Measurements from ENCODE around the gene ZMYND8.
"Not testable (repeated sequence)": the region's sequence is repeated elsewhere in the genome, so short reads cannot be mapped to it uniquely, and the experiment has no call there.

Gene ZMYND8

DNA sequence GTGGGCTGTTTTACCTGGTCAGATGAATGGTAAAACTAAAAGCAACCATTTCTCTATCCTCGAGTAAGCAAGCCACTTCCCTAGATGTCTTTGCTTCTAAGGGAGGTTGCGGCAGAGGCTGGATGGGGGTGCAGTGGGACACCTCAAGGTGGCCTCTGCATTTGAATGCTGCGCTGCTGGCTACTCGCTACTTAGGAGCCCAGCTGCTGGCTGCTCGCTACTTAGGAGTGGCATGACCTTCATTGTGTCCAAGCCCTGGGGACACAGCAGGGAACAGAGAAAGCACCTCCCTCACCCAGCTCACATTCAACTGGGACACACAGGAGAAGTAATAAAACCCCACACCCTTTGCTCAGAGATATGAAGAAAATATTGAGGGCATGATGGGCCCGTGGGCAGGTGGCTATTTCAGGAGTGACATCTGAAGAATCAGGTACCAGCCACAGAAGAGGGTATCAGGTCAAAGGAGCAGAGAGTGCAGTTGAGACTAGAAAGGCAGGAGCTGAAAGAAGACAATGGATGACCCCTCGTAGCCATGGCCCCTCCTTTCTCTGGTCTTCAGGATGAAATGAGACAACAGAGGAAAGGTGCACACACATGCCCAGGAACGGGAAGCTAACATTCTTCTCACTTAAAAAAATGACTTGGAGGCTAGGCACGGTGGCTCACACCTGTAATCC lies 149.4 kb downstream of the ZMYND8 start:
- 69 to 86% methylated on average over 3 to 5 of the region's 9 CpGs for WGBS, 2 experiments (ENCODE audit: insufficient coverage in 2 of 2)
- Histone ChIP-seq H3K27ac (ENCODE audit: low read depth, low read length, severe bottlenecking) (peak overlapping the region; percentile 45), H3K36me3 (ENCODE audit: control insufficient read depth, insufficient read depth, low read length) (peaks cover 48% of the 10 kb centered on the region)

DNA sequence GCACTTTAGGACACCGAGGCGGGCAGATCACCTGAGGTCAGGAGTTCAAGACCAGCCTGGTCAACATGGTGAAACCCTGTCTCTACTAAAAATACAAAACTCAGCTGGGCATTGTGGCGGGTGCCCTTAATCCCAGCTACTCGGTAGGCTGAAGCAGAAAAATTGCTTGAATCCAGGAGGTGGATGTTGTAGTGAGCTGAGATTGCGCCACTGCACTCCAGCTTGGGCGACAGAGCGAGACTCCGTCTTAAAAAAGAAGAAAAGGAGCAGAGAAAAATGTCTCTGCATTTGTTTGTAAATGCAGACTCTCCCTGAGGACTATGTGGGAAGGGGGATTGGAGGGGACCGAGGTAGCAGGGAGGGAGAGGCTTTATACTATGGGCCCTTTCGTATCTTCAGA lies 149.9 kb downstream of the ZMYND8 start:
- H3K36me3 ChIP-seq (ENCODE audit: control insufficient read depth, insufficient read depth, low read length): peaks cover 42% of the 10 kb centered on the region
- not testable (repeated sequence) for H3K9me3 ChIP-seq (ENCODE audit: control insufficient read depth, low read length); H3K4me1 ChIP-seq (ENCODE audit: control insufficient read depth, insufficient read depth, low read length, poor library complexity, severe bottlenecking); H3K27ac ChIP-seq (ENCODE audit: low read depth, low read length, severe bottlenecking); H3K4me3 ChIP-seq (ENCODE audit: extremely low read depth, insufficient read depth, low read length, poor library complexity, severe bottlenecking)
- 83 to 94% methylated on average over 2 to 8 of the region's 10 CpGs for WGBS, 2 experiments (ENCODE audit: insufficient coverage in 2 of 2)

More for the DNA sequence above, 149.4 kb downstream of the ZMYND8 start:
- no peaks in the 10 kb centered on the region for H3K9me3 ChIP-seq (ENCODE audit: control insufficient read depth, low read length)
- H3K4me3 ChIP-seq (ENCODE audit: extremely low read depth, insufficient read depth, low read length, poor library complexity, severe bottlenecking): no peak overlapping the region
- no peaks in the 10 kb centered on the region for H3K4me1 ChIP-seq (ENCODE audit: control insufficient read depth, insufficient read depth, low read length, poor library complexity, severe bottlenecking)

- Histone ChIP-seq H3K4me3 (ENCODE audit: extremely low read depth, insufficient read depth, low read length, poor library complexity, severe bottlenecking) (no peak overlapping the region), H3K27ac (ENCODE audit: low read depth, low read length, severe bottlenecking) (no peak overlapping the region)
- WGBS, 2 experiments (ENCODE audit: insufficient coverage in 2 of 2): 79 to 84% methylated on average over 6 to 9 of the region's 9 CpGs
Observed at GRCh38 chr20:47205577-47206123, 150.8 kb downstream of the ZMYND8 start.

DNA sequence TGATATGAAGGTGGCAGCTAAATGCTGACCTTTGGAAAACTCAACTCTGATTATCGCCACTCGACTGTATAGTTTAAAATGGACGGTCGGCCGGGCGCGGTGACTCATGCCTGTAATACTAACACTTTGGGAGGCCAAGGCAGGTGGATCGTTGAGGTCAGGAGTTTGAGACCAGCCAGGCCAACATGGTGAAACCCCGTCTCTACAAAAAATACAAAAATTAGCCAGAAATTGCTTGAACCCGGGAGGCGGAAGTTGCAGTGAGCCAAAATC lies 151.7 kb downstream of the ZMYND8 start:
- not testable (repeated sequence) for H3K27ac ChIP-seq (ENCODE audit: low read depth, low read length, severe bottlenecking); H3K4me3 ChIP-seq (ENCODE audit: extremely low read depth, insufficient read depth, low read length, poor library complexity, severe bottlenecking); H3K9me3 ChIP-seq (ENCODE audit: control insufficient read depth, low read length); H3K4me1 ChIP-seq (ENCODE audit: control insufficient read depth, insufficient read depth, low read length, poor library complexity, severe bottlenecking)
- WGBS, 2 experiments (ENCODE audit: insufficient coverage in 2 of 2): 97 to 98% methylated on average over 5 to 8 of the region's 11 CpGs
- H3K36me3 ChIP-seq (ENCODE audit: control insufficient read depth, insufficient read depth, low read length): peaks cover 25% of the 10 kb centered on the region

More at GRCh38 chr20:47205577-47206123, 150.8 kb downstream of the ZMYND8 start:
- H3K36me3 ChIP-seq (ENCODE audit: control insufficient read depth, insufficient read depth, low read length): peaks cover 33% of the 10 kb centered on the region
- no peaks in the 10 kb centered on the region for H3K9me3 ChIP-seq (ENCODE audit: control insufficient read depth, low read length)
- H3K4me1 ChIP-seq (ENCODE audit: control insufficient read depth, insufficient read depth, low read length, poor library complexity, severe bottlenecking): no peaks in the 10 kb centered on the region

GRCh38 chr20:47204008-47204849 lies 152.3 kb downstream of the ZMYND8 start:
- peak overlapping the region; percentile 18 for H3K27ac ChIP-seq (ENCODE audit: low read depth, low read length, severe bottlenecking)
- peaks cover 19% of the 10 kb centered on the region for H3K36me3 ChIP-seq (ENCODE audit: control insufficient read depth, insufficient read depth, low read length)
- no peak overlapping the region for H3K4me3 ChIP-seq (ENCODE audit: extremely low read depth, insufficient read depth, low read length, poor library complexity, severe bottlenecking)
- H3K9me3 ChIP-seq (ENCODE audit: control insufficient read depth, low read length): no peaks in the 10 kb centered on the region
- WGBS, 2 experiments (ENCODE audit: insufficient coverage in 2 of 2): 85 to 94% methylated on average over 7 to 10 of the region's 12 CpGs
- H3K4me1 ChIP-seq (ENCODE audit: control insufficient read depth, insufficient read depth, low read length, poor library complexity, severe bottlenecking): peaks cover 7% of the 10 kb centered on the region

- H3K4me3 ChIP-seq (ENCODE audit: extremely low read depth, insufficient read depth, low read length, poor library complexity, severe bottlenecking): no peak overlapping the region
- 85 to 94% methylated on average over 7 of the region's 10 CpGs for WGBS, 2 experiments (ENCODE audit: insufficient coverage in 2 of 2)
- H3K27ac ChIP-seq (ENCODE audit: low read depth, low read length, severe bottlenecking): no peak overlapping the region
- H3K36me3 ChIP-seq (ENCODE audit: control insufficient read depth, insufficient read depth, low read length): peaks cover 7% of the 10 kb centered on the region
- H3K4me1 ChIP-seq (ENCODE audit: control insufficient read depth, insufficient read depth, low read length, poor library complexity, severe bottlenecking): peaks cover 7% of the 10 kb centered on the region
- no peaks in the 10 kb centered on the region for H3K9me3 ChIP-seq (ENCODE audit: control insufficient read depth, low read length)
Observed at GRCh38 chr20:47202733-47203667, 153.5 kb downstream of the ZMYND8 start.

- H3K4me3 ChIP-seq (ENCODE audit: extremely low read depth, insufficient read depth, low read length, poor library complexity, severe bottlenecking): no peak overlapping the region
- WGBS, 2 experiments (ENCODE audit: insufficient coverage in 2 of 2): 95 to 96% methylated on average over 4 to 6 of the region's 9 CpGs
- peaks cover 7% of the 10 kb centered on the region for H3K4me1 ChIP-seq (ENCODE audit: control insufficient read depth, insufficient read depth, low read length, poor library complexity, severe bottlenecking)
- no peaks in the 10 kb centered on the region for H3K9me3 ChIP-seq (ENCODE audit: control insufficient read depth, low read length)
- no peak overlapping the region for H3K27ac ChIP-seq (ENCODE audit: low read depth, low read length, severe bottlenecking)
- no peaks in the 10 kb centered on the region for H3K36me3 ChIP-seq (ENCODE audit: control insufficient read depth, insufficient read depth, low read length)
Observed at GRCh38 chr20:47201074-47201730, 155.3 kb downstream of the ZMYND8 start.

GRCh38 chr20:47198996-47199552 lies 157.4 kb downstream of the ZMYND8 start:
- H3K27ac ChIP-seq (ENCODE audit: low read depth, low read length, severe bottlenecking): no peak overlapping the region
- no peaks in the 10 kb centered on the region for H3K36me3 ChIP-seq (ENCODE audit: control insufficient read depth, insufficient read depth, low read length)
- H3K4me1 ChIP-seq (ENCODE audit: control insufficient read depth, insufficient read depth, low read length, poor library complexity, severe bottlenecking): peaks cover 7% of the 10 kb centered on the region
- WGBS, 2 experiments (ENCODE audit: insufficient coverage in 2 of 2): 98 to 100% methylated on average over 4 to 8 of the region's 14 CpGs
- H3K9me3 ChIP-seq (ENCODE audit: control insufficient read depth, low read length): no peaks in the 10 kb centered on the region
- no peak overlapping the region for H3K4me3 ChIP-seq (ENCODE audit: extremely low read depth, insufficient read depth, low read length, poor library complexity, severe bottlenecking)

GRCh38 chr20:47198254-47198671 lies 158.2 kb downstream of the ZMYND8 start:
- WGBS, 2 experiments (ENCODE audit: insufficient coverage in 2 of 2): 87 to 94% methylated on average over 3 of the region's 3 CpGs
- H3K27ac ChIP-seq (ENCODE audit: low read depth, low read length, severe bottlenecking): no peak overlapping the region
- no peaks in the 10 kb centered on the region for H3K36me3 ChIP-seq (ENCODE audit: control insufficient read depth, insufficient read depth, low read length)
- H3K4me1 ChIP-seq (ENCODE audit: control insufficient read depth, insufficient read depth, low read length, poor library complexity, severe bottlenecking): peaks cover 7% of the 10 kb centered on the region
- no peaks in the 10 kb centered on the region for H3K9me3 ChIP-seq (ENCODE audit: control insufficient read depth, low read length)
- no peak overlapping the region for H3K4me3 ChIP-seq (ENCODE audit: extremely low read depth, insufficient read depth, low read length, poor library complexity, severe bottlenecking)
